Measurements from ENCODE around the gene C1orf159.

C1orf159 gene

DNA sequence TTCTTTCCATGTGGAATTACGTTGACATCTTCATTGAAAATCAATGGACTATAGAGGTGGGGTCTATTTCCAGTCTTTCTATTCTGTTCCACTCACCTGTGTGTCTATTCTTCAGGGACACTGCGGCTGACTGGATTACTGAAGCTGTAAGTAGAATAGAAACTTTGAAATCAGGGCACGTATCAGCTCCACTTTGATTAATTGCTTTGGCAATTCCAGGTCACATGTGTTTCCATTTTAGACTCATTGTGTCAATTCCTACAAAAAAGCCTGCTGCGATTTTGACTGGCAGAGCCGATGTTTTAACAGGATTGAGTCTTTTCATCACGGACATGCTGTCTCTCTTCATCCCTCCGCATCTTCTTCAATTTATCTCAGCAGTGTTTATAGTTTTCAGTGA is 20.9 kb downstream of the C1orf159 start:
- TF ChIP-seq GABPA (IDR thresholded peaks at IDR 0.05; ENCODE audit: low read depth), result no peak
- TF ChIP-seq, protein P1, sequence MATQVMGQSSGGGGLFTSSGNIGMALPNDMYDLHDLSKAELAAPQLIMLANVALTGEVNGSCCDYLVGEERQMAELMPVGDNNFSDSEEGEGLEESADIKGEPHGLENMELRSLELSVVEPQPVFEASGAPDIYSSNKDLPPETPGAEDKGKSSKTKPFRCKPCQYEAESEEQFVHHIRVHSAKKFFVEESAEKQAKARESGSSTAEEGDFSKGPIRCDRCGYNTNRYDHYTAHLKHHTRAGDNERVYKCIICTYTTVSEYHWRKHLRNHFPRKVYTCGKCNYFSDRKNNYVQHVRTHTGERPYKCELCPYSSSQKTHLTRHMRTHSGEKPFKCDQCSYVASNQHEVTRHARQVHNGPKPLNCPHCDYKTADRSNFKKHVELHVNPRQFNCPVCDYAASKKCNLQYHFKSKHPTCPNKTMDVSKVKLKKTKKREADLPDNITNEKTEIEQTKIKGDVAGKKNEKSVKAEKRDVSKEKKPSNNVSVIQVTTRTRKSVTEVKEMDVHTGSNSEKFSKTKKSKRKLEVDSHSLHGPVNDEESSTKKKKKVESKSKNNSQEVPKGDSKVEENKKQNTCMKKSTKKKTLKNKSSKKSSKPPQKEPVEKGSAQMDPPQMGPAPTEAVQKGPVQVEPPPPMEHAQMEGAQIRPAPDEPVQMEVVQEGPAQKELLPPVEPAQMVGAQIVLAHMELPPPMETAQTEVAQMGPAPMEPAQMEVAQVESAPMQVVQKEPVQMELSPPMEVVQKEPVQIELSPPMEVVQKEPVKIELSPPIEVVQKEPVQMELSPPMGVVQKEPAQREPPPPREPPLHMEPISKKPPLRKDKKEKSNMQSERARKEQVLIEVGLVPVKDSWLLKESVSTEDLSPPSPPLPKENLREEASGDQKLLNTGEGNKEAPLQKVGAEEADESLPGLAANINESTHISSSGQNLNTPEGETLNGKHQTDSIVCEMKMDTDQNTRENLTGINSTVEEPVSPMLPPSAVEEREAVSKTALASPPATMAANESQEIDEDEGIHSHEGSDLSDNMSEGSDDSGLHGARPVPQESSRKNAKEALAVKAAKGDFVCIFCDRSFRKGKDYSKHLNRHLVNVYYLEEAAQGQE (IDR thresholded peaks at IDR 0.05; ENCODE audit: insufficient replicate concordance, low read depth), result no peak
- DNase-seq (ENCODE audit: low read depth in 1 of 2, low spot score in 1 of 2), result no peak
- no peak overlapping the region for H3K4me3 ChIP-seq (replicated peaks; ENCODE audit: insufficient read depth, low read length)
- H3K27me3 ChIP-seq (ENCODE audit: insufficient read depth, poor library complexity, severe bottlenecking), result no peaks in the 10 kb centered on the region
- H3K27ac ChIP-seq (replicated peaks), result no peak overlapping the region

DNA sequence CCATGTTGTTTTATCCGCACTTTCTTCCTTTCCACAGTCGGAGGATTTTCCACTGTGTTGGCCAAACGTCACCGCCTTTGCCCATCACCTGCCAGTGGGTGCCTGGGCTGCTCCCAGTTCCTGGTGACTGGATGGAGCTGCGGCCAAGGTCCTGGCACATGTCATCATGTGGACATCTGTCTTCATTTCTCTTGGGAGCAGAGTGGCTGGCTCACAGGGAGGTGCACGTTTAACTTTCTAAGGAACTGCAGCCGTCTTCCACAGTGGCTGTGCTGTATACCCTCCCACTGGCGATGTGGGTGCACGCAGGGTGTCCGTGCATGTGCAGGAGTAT is 22.3 kb downstream of the C1orf159 start:
- TF ChIP-seq SPI1 (IDR thresholded peaks at IDR 0.05; ENCODE audit: borderline replicate concordance, low read depth) (no peak), POLR2AphosphoS5 (IDR thresholded peaks at IDR 0.05; ENCODE audit: low read depth) (no peak), GABPA (IDR thresholded peaks at IDR 0.05; ENCODE audit: low read depth) (no peak)
- TF ChIP-seq, protein P2, sequence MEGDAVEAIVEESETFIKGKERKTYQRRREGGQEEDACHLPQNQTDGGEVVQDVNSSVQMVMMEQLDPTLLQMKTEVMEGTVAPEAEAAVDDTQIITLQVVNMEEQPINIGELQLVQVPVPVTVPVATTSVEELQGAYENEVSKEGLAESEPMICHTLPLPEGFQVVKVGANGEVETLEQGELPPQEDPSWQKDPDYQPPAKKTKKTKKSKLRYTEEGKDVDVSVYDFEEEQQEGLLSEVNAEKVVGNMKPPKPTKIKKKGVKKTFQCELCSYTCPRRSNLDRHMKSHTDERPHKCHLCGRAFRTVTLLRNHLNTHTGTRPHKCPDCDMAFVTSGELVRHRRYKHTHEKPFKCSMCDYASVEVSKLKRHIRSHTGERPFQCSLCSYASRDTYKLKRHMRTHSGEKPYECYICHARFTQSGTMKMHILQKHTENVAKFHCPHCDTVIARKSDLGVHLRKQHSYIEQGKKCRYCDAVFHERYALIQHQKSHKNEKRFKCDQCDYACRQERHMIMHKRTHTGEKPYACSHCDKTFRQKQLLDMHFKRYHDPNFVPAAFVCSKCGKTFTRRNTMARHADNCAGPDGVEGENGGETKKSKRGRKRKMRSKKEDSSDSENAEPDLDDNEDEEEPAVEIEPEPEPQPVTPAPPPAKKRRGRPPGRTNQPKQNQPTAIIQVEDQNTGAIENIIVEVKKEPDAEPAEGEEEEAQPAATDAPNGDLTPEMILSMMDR (IDR thresholded peaks at IDR 0.05; ENCODE audit: insufficient read depth, low read length), result no peak
- TF ChIP-seq, protein P1 (IDR thresholded peaks at IDR 0.05; ENCODE audit: insufficient replicate concordance, low read depth), result no peak

DNA sequence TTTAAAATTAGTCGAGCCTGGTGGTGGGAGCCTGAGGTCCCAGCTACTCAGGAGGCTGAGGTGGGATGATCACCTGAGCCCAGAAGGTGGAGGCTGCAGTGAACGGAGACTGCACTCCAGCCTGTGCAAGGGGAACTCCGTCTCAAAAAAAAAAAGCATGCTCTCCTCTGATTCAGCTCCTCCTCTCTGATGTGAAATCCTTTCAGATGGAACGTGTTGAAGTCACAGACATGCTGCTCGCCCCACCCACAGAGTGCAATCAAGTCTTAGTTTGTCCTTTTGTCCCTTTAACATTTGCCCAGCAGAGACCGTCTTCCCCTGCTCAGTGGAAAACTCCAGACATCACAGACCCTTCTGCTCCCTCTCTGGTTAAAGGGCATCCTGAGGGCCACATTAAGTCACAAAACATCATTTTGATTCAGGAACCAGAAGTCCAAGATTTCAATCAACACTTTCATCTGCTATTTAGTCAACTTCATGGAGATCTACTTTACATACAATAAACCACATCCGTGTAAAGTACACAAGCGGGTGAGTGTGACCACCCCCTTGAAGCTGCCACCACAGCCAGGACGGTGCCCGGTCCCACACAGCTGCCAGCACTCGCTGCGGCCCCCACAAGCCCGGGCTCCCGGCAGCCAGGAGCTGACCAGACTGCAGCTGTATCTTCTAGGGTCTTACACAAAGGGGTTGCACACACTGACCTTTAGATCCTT is 22.8 kb downstream of the C1orf159 start:
- Histone ChIP-seq H3K4me3 (replicated peaks; ENCODE audit: insufficient read depth, low read length) (no peak overlapping the region), H3K27ac (replicated peaks) (no peak overlapping the region), H3K27me3 (ENCODE audit: insufficient read depth, poor library complexity, severe bottlenecking) (no peaks in the 10 kb centered on the region)
- DNase-seq (ENCODE audit: low read depth in 1 of 2, low spot score in 1 of 2), result no peak
- TF ChIP-seq GABPA (IDR thresholded peaks at IDR 0.05; ENCODE audit: low read depth) (no peak), POLR2AphosphoS5 (IDR thresholded peaks at IDR 0.05; ENCODE audit: low read depth) (no peak), SPI1 (IDR thresholded peaks at IDR 0.05; ENCODE audit: borderline replicate concordance, low read depth) (no peak)
- TF ChIP-seq, protein P2 (IDR thresholded peaks at IDR 0.05; ENCODE audit: insufficient read depth, low read length), result no peak
- TF ChIP-seq, protein P1 (IDR thresholded peaks at IDR 0.05; ENCODE audit: insufficient replicate concordance, low read depth), result no peak

More for the DNA sequence above, 22.3 kb downstream of the C1orf159 start:
- DNase-seq (ENCODE audit: low read depth in 1 of 2, low spot score in 1 of 2), result no peak
- Histone ChIP-seq H3K4me3 (replicated peaks; ENCODE audit: insufficient read depth, low read length) (no peak overlapping the region), H3K27ac (replicated peaks) (no peak overlapping the region), H3K27me3 (ENCODE audit: insufficient read depth, poor library complexity, severe bottlenecking) (no peaks in the 10 kb centered on the region)
